HG03469 (cell line): ENCODE measurements around the gene NRM.
A peak's percentile ranks its signal among the peaks of the same experiment; 100 is the strongest.

Experiments
- ATAC-seq: cut with Tn5 transposase; IDR thresholded peaks from one replicate; pipeline ENCODE4 v1.9.1; 2021; ENCODE audit warnings: mild to moderate bottlenecking, moderate library complexity, moderate number of reproducible peaks; ENCODE audit not compliant: unreplicated experiment

The NRM gene

GRCh38 chr6:30689985-30690384 is 799 bp downstream of the NRM start:
- no peak for ATAC-seq

- ATAC-seq = no peak
Observed at GRCh38 chr6:30689022-30689865, 1.5 kb downstream of the NRM start.

- no peak for ATAC-seq
Observed at GRCh38 chr6:30688569-30688968, 2.2 kb downstream of the NRM start.

- ATAC-seq = no peak
Observed at GRCh38 chr6:30687659-30688431, 2.9 kb downstream of the NRM start.

GRCh38 chr6:30686908-30687658 is 3.7 kb downstream of the NRM start:
- peak; percentile 33 for ATAC-seq

GRCh38 chr6:30686009-30686907 is 4.5 kb downstream of the NRM start, which contains the start of gene PPP1R18:
Gene PPP1R18, minus strand, starts transcription at chr6:30686645. Its CDS starts 627 bp downstream, at chr6:30686018.
- no peak for ATAC-seq

- ATAC-seq = no peak
Observed at GRCh38 chr6:30685157-30686008, 5.4 kb downstream of the NRM start.

- ATAC-seq = no peak
Observed at GRCh38 chr6:30684386-30685156, 6.2 kb downstream of the NRM start.

GRCh38 chr6:30683980-30684338 is 6.8 kb downstream of the NRM start:
- no peak for ATAC-seq

- no peak for ATAC-seq
Observed at GRCh38 chr6:30683183-30683979, 7.4 kb downstream of the NRM start.

GRCh38 chr6:30682143-30683117 is 8.4 kb downstream of the NRM start:
- peak; percentile 34 for ATAC-seq

- ATAC-seq = no peak
Observed at GRCh38 chr6:30681766-30682142, 9.0 kb downstream of the NRM start.

GRCh38 chr6:30679765-30680535 is 10.8 kb downstream of the NRM start:
- no peak for ATAC-seq

- ATAC-seq = no peak
Observed at GRCh38 chr6:30678964-30679726, 11.6 kb downstream of the NRM start.

GRCh38 chr6:30676660-30677285 is 14.0 kb downstream of the NRM start:
- ATAC-seq = no peak
